GM19324 (cell line): ENCODE results near the gene PRUNE2.
"Not testable (repeated sequence)": the region's sequence is repeated elsewhere in the genome, so short reads cannot be mapped to it uniquely, and the experiment has no call there.

Experiments
- ATAC-seq: cut with Tn5 transposase; IDR thresholded peaks from one replicate; pipeline ENCODE4 v1.9.1; 2021; ENCODE audit warnings: mild to moderate bottlenecking, moderate library complexity; ENCODE audit not compliant: unreplicated experiment, low FRiP score

Gene PRUNE2

DNA sequence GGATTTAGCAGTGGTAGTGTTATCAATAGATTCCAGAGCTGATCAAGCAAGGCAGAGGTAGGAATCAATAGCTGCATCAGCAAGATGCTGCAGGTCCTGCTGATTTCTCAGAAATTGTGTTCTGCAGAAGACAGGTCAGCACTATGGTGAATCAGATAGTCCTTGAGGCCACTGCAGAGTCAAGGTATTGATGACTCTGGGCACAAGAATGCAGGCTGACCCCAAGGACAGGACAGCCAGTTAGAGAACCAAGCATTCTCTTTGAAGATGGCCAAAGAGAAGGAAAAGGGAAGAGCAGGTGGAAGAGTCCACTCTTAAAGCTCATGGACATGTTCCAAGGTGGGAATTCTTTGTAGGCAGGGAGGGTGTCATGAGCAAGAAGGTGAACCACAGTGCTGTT is 28.0 kb downstream of the PRUNE2 start:
- ATAC-seq, result no peak

DNA sequence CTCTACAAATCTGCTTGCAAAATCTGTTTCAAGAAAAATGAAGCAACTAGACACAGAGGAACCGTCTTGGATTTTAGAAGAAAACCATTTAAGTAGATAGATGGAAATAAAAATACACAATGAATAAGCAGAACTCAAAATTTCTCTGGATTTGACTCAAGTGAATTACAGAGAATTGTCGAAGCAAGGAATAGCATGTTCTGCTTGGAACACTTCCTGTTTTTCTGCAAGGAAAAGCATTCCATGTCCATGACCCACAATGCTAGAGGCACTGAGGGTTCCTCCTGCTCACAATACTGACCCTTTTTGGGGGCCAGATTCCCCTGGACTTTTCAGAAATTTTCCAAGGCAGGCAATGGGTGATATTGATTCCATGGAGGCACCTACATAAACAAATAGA is 29.8 kb downstream of the PRUNE2 start:
- ATAC-seq, result no peak

DNA sequence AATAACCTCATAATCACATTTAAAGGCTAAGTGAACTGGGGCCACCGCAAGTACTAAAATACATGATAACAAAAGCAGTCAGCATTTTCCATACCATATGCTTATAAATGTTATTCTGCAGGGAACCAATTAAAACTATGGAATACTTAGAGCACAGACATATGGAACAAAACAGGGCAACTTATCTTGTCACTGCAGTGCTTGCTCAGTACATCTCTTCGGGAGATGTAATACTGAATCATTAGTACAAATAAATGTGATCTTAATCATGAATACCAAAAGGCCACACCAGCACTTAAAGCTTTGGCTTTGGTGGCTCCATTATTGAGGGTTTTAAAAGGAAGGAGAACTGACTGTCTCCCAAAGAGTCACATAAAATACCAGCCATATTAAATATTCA is 32.1 kb downstream of the PRUNE2 start:
- ATAC-seq, result no peak

DNA sequence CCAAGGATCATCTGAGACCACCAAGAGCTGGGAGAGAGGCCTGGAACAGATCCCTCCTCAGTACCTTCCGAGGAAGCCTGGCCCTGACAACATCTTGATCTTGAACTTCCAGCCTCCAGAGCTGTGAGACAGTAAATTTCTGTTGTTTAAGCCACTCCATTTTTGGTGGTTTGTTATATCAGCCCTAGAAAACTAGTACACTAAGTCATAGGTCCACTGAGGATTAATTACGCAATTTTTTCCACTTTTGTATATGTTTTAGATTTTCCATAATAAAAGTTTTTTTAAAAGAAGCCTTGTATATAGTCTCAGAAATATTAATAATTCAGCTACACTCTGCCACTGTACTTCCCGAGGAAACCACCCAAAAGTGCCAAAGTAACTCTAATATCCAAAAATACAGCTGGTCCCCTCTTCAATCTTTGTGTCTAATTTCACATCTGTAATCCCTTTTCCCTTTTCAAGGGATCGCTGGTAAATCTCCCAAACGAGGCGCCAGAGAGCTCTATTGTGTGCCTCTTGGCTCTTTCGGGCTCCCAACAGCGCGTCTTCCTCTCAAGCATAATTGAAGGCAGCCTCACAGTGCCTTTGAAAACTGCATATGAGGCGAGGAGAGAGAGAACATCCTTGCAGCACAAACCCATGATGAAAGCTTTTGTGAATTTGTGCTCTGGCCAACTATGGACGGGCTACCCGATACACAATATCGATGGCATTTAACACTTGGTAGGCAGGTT is 32.7 kb downstream of the PRUNE2 start:
- no peak for ATAC-seq

DNA sequence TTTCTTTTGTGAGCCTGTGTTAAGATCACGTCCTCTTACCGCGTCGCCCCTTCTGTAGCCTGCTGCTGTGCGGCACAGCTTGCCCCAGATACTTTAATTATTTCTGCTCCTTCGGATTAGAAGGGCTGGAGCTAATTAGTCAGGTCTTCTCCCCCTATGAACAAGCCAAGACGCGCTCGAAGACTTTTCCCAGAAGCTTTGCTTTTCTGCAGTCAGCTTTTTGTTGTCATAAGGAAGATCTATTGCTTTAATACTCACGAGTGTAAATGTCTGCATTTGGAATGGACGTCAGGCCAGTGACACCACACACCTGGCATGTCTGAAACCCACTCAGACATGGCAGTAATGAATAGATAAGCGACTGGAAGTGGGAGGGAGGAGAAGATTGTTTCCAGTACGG is 37.0 kb downstream of the PRUNE2 start:
- no peak for ATAC-seq

DNA sequence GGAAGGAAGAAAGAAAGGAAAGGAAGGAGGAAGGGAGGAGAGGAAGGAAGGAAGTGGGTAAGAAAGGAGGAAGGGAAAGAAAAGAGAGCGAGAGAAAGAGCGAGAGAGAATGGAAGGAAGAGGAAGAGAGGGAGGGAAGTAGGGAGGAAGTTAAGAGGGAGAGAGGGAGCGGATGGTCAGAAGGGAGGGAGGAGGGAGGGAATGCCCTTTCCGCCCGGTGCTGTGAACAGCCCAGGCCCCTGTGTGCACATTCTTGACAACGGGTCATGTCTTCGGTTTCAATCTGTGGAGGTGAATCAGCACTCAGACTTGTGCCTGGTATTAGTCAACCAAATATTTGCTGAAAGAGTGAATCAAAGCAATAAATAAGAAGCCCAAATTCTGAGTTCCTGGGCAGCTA is 39.2 kb downstream of the PRUNE2 start:
- ATAC-seq, result no peak

DNA sequence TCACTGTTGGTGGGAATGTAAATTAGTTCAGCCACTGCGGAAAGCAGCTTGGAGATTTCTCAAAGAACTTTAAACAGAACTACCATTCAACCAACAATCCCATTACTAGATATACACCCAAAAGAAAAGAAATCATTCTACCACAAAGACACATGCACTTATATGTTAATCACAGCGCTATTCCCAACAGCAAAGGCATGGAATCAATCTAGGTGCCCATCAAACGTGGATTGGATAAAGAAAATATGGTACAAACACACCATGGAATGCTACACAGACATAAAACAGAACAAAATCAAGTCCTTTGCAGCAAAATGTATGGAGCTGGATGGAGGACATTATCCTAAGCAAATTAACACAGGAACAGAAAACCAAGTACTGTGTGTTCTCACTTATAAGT is 42.1 kb downstream of the PRUNE2 start:
- ATAC-seq, result no peak

DNA sequence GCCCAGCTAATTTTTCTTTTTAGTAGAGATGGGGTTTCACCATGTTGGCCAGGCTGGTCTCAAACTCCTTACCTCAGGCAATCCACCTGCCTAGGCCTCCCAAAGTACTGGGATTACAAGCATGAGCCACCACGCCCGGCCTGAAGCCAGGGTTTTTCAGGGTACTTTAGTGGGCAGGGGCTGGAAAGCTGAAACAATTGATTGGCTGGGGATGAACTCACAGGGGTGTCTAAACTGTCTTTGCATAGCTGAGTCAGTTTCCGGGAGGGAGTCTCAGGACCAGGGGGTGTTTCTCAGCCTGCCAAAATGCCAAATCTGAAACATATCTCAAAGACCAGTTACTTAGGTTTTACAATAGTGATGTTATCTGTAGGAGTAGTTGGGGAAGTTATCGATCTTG is 46.1 kb downstream of the PRUNE2 start:
- no peak for ATAC-seq

DNA sequence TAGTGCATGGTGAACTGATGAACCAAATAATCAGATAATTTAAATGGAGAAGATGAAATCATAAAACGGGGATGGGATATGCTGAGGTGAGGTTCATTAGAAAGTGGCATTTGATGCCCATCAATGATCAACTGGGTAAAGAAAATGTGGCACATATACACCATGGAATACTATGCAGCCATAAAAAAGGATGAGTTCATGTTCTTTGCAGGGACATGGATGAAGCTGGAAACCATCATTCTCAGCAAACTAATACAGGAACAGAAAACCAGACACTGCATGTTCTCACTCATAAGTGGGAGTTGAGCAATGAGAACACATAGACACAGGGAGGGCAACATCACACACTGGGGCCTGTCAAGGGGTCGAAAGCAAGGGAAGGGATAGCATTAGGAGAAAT is 47.7 kb downstream of the PRUNE2 start:
- not testable (repeated sequence) for ATAC-seq

DNA sequence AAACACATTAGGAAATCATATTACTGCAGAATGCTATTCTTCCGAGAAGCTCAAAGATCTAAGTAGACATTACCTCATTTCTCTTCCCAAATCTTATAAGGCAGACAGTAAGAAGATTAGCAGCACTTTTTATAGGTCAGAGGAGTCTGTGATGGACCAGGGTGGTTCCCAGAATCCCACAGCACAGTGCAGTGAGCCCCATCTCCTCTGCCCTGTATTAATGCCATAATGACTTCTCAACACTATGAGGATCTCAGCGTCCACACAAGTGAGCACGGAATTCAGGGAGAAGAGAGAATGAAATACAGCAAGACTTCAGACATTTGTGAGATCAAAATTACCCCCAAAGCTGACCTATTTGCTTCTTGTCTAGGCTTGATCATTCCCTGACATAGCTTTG is 49.9 kb downstream of the PRUNE2 start:
- no peak for ATAC-seq

DNA sequence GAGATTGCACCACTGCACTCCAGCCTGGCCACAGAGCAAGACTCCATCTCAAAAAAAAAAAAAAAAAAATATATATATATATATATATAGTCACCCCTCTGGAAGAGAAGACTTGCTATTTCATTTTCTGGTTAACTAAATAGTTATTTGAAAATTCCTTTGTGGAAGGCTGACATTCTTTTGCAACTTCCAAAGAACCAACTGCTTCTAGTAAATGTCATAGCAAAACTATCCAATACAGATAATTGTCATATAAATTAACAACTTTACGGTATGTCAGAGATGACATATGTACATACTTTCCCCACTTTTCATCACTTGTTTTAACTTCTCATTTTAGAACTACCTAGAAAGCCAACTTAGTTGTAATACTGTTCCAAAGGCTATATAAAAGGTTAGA is 50.9 kb downstream of the PRUNE2 start:
- no peak for ATAC-seq

DNA sequence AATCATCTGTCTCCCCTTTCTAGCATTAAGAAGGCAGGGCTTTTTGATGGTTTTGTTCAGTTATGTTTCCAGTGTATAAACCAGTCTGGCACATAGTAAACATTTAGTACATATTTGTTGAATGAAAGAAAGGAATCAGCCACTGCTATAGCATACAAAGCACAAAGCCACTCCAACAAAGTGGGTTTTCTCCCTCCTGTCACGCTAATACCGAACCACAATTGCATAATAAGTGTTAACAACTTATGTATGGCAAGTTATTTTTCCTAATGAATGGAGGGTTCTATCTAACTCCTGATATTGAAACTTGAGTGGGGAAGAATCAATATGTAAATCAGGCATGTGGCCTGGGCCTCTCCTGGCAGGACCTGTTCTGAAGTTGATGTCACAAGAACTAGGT is 53.9 kb downstream of the PRUNE2 start:
- no peak for ATAC-seq

DNA sequence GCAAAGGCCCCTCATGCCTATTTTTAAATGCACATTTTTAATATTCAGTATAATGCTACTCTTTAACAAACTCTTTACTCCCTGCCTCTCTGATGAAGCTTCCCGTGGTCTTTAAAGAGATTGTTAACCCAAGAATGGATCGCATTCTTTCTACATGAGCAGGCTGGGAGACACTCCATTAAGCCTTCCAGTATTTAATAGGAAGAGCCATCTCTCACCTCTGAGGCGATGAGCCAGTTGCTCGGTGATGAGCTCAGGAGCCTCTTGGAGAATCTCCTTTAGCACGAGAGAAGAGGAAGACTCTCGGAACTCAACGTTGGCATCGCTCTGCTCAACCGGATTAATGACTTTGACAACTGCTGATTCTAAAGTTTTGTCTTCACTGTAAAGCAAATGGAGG is 59.6 kb downstream of the PRUNE2 start:
- no peak for ATAC-seq

DNA sequence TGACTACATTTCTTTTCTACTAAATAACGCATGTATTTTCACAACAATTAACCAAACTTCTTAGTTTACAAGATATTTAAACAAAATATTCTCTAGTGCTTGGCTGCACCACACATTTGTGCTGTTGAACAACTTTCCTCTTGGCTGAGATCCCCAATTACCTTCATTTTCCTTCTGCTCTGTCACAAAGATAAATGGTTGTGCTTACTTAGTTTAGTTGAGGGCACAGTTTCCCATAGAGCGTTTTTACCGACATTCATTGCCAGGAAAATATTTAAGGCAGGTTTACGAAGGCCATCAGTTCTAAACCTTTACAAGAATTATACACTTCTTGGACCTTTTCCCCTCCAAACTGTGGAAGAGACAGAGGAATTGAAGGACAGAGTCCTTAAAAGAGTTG is 60.7 kb downstream of the PRUNE2 start:
- ATAC-seq, result no peak

DNA sequence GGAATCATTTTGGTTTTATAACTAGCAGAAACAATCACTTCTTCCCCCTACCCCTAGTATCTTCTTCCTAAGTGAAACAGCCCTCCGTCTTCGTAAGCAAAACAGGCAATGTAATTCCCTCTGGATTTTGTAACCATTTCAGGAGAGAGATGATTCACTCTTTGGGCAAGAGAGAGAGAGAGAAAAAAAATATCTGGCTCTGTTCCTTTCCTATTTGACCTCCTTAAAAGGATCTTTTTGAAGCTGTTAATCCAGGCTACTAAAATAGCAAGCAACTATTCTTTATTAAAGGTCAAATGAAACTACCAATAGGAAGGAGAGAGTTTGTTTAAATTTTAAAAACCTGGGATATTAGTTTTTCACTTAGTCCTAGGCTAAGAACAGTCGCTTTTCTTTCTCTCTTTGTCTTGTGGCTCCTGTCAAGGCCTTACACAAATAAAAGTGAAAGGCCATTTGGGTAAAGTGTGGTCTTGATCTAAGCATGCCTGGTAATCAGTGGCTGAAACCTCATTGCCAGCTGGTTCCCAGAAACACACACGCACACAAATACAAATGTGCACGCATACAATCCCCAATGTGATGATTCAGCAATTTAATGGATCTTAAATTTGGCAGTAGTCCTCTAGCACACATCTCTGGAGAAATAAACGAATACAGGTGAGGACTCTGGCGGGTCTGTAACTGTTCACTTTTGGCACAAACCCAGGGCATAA is 70.2 kb downstream of the PRUNE2 start:
- no peak for ATAC-seq

DNA sequence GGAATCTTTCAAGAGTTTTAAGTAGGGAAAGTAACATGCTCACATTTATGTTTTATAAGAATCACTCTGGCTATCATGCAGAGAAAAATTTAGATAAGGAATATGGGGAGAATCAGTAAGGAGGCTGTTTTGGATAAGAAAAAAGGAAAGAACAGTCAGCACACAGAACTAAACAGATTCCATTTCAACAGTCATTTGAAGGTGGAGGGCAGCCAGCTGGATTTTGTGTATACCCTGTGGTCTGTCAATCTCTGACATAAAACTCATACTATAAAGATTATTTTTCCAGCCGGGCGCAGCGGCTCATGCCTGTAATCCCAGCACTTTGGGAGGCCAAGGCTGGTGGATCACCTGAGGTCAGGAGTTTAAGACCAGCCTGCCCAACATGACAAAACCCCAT is 77.5 kb downstream of the PRUNE2 start:
- no peak for ATAC-seq

DNA sequence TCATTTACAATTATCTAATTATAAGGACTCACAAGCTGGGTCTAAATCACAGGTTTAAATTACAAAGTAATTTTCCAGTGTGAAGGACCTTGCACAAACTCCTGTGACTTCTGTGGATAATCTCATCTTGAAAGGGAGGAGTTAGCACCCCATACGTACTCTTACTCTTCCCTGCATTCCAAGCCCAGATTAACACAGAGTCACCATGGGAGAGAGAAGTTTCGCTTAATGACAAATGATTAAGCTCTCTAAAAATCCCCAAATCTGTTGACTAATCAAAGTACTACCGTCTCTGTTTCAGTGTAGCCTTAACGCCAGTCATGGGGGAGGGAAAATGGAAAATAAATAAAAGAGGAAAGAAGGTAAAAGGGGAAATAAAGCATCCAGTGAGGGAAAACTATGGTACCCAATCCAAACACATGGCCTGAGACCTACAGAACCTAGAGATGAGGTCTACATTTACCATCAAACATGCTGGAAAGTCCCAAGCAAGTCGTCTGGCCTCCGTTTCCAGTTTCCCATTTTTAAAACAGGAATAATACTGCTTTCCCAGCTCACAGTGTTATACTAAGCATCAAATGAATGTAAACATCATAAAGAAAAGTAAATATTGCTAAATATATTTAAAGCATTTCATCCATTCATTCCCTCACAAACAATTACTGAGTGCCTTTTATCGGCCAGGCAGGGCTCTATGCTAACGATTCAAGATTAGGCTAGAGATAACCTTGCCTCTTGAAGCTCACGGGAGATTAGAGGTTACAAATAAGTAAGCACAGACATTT is 78.4 kb downstream of the PRUNE2 start:
- no peak for ATAC-seq

DNA sequence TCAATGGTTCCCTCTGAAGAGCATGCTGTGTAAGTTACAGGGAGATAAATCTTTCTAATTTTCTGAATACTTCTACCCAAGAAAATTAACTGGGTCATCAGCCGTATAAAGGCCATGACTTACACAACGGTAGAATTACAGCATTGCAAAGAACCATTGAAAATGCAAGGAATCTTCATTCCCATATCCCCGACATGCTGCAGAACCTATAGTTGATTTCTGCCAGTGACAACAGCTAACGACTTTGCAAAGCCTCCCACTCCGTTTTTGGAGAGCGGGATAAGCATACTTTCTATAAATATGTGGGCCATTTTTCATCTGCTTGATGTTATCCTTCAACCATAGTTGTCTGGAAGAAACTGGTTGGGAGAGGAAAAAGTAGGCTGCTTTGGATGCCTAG is 85.5 kb downstream of the PRUNE2 start:
- ATAC-seq, result no peak

DNA sequence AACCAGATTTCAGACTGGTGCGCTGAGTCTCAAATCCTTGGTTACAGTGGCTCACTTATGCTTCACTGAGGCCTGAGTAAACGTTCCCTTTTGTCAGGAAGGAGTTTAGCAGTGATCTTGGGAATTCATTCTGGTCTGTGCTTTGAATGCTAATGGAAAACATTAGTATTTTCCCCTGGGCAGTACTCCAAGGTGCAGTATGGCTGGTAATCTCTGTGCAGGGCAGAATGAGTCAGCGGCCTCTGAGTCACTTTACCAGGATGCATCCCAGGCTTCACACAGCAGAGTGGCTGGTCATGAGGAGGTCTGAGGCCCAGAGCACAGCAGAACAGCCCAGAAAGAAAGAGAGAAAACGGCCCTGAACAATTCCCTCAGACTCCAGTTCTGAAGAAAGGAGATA is 87.6 kb downstream of the PRUNE2 start:
- no peak for ATAC-seq

DNA sequence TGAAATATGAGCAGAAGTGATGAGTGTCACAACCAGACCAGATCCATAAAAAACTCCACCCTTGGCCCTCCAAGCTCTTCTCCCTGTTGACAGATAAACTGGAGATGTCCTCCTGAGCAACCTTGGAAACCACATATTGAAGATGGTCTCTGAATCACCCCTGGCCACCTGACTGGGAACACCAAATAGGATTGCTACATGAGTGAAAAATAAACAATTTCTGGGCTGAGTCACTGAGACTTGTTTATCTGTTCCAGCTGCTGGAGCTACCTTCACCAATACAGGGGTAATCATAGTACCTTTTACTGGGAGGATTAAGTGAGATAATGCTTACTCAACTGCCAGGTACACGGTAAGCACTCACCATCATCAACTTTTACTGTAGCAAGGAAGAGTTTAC is 88.4 kb downstream of the PRUNE2 start:
- ATAC-seq, result no peak

DNA sequence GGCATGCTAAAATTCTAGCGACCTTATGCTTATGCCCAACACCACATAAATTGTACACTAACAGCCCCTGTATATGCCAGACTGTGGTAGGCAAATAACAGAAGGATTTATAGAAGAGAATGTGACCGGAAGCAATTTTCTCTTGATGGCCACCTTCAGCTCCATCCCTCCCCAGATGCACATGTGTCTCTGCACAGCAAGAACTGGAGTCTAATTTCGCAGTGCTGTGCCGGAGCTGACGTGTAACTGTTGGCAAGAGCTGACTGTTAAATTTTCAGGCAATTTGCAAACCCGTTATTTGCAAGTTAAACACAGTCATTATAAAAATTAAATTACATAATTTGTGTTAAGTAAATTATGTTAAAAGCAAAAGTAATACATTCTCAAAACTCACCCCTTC is 93.3 kb downstream of the PRUNE2 start:
- ATAC-seq, result no peak
